ENCODE data around the gene HSPA12A.
A peak's percentile ranks its signal among the peaks of the same experiment; 100 is the strongest.

HSPA12A gene

GRCh38 chr10:116741391-116742351, 695 bp downstream of the HSPA12A start:
- no peak for DNase-seq (ENCODE audit: low read depth)

GRCh38 chr10:116740971-116741370, 1.4 kb downstream of the HSPA12A start:
- DNase-seq (ENCODE audit: low read depth): no peak

GRCh38 chr10:116738339-116738738, 4.0 kb downstream of the HSPA12A start:
- DNase-seq (ENCODE audit: low read depth): no peak

- DNase-seq (ENCODE audit: low read depth): no peak
Observed at GRCh38 chr10:116737627-116738327, 4.6 kb downstream of the HSPA12A start.

GRCh38 chr10:116733566-116733965, 8.8 kb downstream of the HSPA12A start:
- DNase-seq (ENCODE audit: low read depth): no peak

DNA sequence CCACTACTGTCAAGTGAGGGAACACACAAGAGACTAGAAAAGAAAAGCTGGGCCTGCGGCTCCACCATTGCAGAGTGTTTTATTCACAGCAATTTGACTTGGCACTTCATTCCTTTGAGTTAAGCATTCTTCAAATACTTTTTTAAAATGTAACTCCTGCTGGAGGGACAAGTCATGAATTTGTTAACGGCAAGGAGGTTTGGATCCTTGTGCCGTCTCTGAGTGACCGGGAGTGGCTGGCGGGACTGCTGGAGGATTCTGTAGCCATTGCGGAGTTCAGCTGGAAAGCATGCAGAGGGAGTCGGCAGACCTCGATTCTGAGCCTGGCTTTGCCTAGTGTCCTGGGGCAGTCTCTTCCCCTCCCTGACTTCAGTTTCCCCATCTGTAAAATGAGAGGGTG, 9.8 kb downstream of the HSPA12A start:
- no peak for DNase-seq (ENCODE audit: low read depth)

DNA sequence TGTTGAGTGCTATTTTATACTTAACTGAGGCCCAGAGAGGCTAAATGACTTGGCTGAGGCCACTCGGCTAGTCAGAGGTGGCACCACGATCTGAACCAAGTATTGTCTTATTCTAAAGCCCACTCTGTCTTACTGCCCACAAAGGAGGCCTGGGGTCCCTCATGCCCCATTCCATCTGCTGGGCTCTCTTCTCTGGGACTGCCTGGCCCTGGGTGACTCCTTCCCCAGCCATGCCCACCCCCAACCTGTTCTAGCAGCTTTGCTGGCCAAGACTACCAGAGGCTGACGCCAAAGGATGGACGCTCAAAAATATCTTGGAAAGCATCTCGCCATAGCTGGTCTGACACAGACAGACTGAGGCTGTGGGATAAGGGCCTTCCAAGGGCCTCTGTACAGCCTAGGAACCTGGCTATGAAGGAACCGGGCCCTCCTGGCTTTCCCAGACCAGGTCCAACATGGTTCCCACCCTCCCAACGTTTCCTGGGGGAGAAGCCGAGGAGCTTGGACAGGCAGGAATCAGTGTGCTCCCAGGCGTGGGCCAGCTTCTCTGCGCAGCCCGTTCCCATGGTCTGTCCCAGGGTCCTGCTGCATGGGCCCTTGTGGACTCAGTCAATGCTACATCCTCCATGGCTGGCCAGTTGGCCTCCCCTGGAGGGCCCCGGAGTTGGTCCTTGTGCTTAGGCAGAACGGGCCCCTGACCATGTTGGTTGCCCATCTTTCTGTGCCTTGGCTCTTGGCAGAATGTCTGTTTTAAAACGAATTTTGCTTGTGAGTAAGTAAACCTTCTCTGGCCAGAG, 11.7 kb downstream of the HSPA12A start:
- DNase-seq (ENCODE audit: low read depth): no peak

GRCh38 chr10:116729243-116729642, 13.1 kb downstream of the HSPA12A start:
- DNase-seq (ENCODE audit: low read depth): no peak

DNA sequence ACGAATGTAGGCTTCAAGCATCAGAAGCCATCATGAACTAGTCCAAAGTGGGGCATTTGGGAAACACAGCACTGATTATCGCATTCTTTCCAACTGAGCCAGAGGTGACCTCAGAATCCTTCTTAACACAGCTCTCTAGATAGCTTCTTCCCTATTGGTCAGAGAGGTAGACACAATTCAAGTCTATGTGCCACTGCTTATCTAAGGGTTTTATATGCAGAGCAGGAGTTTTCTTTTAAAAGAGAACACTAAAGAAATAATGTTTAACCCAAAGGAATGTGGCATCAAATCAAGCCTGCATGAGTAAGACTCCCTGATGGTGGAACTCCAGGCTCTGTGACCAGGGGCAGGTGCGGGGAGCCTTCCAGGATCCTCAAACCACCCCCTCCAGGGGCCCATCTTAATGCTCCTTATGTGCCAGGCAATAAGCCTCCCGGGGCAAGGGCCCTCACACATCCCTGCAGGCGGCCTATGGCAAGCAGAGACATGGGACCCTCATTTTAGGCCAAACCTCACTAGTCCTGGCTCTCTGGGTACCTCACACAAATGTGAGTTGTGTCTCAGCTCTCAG, 13.8 kb downstream of the HSPA12A start:
- DNase-seq (ENCODE audit: low read depth): peak; percentile 72

DNA sequence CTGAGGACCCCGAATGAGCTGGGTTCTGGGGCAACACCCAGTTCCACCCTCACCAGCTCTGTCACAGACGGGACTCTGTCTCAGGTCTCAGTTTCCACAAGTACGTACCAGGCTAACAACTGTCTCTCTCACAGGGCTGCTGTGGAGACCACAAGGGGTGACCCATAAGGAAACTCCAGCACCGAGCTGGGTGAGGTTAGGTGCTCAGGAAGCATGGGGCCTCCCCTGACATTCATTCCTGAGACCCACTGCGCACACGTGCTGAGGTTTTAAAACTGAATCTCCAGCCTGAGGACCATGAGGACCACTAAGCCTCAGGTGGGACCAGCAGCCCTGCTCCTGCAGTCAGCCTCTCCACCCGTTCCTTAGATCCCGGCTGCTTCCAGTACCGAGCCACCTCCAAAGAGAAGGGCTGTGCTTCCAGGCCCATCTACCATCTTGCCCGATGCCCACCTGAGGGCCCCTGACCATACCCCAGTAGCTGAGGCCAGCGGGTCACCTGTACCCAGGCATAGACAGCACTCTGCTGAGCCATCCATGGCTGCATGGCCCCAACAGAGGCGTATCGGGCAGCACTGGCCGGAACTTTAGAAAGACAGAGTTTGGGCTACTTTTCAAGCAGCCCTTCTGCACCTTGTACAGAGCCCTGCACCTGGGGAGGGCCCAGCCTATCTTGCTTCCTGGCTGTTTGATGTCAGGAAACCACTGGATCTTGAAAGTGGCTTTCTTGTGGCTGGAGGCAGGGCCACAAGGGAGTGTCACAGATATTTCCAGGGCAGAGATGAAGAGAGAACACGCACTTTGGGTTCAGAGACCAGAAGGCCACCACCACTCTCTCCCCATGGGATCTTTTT, 18.7 kb downstream of the HSPA12A start:
- no peak for DNase-seq (ENCODE audit: low read depth)

DNA sequence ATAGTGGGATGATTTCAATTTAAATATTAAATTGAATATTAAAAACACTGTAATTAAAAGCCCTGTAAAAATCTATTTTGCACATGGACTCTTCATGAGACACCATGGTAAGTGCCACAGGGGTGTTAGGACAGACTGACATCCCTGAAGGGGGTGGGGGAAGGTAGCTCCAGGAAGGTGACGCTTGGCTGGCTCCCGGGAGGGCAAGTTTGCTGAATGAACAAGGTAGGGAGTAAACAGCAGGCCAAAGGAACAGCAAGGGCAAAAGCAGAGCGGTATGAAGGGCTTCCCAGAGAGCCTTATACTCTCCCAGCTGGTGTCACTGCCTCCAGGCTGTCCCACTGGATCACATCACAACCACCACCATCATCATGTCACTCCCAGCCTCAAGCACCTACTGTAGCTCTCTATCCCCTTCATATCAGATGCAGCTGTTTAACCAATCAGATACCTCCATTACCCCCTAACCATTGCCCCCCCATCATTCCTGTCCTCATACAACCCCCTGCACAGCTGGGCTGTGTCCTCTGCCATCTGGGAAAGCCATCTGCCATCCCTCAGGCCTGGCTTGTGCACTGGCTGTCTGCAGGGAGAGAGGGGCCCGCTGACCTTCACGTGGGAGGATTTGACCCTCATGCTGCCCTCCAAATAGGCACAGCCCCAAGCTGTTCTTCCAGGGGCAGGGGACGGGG, 19.5 kb downstream of the HSPA12A start:
- DNase-seq (ENCODE audit: low read depth): no peak

GRCh38 chr10:116721547-116722392, 20.6 kb downstream of the HSPA12A start:
- peak; percentile 69 for DNase-seq (ENCODE audit: low read depth)

- DNase-seq (ENCODE audit: low read depth): no peak
Observed at GRCh38 chr10:116720668-116721546, 21.5 kb downstream of the HSPA12A start.

DNA sequence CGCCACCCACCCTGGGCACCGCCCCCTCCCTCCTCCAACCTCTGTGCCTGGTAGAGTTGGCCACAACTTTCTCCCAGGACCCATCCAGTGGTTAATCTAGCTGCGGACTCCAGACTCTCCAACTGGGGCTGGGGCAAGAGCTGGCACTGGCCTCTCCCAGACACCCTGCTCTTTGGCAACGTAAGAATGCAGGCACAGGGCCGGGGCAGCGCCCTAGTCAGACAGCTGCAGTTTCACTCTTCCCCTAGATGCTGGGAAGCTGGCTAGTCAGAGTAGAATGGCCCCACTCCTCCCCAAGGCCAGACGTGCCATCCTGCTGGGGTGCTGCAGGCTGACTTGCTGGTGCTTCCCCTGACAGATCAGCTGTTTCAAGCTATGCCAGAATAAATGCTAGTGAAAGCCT, 22.1 kb downstream of the HSPA12A start:
- DNase-seq (ENCODE audit: low read depth): peak; percentile 21

DNA sequence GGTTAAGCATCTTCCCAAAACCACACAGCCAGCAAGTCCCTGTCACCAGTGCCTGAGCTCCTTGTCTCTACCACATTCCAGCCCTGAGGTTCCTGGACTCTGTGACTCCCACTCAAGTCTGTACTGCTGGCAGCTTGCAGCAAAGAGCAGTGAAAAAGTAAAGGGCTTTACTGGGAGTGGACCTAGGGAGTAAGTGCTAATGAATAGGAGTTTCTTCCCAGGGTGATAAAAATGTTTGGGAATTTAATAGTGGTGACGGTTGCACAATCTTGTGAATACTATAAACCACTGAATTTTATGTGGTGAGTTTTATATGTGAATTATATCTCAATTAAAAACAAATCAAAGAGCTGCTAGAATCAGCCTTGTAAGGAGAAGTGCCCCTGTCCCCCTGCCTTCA, 22.6 kb downstream of the HSPA12A start:
- DNase-seq (ENCODE audit: low read depth): peak; percentile 45

- no peak for DNase-seq (ENCODE audit: low read depth)
Observed at GRCh38 chr10:116718058-116718457, 24.3 kb downstream of the HSPA12A start.

DNA sequence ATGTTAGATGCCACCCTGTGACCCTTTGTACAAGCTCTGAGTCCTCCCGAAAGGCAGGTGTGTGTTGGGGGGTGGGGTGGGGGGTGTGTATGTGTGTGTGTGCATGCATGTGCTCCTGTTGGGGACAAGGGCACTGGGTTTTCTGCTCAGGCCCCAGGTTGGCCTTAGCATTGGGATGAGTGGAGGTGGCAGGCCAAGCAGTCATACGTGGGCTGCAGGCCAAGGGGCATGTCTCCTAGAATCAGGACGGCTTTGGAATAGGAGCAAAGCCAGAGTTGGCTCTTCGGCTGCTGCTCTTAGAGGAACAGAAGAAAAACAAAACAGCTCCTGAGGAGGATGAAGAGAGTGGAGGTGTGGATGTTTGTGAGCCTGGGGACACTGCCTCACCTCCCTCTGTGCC, 26.0 kb downstream of the HSPA12A start:
- no peak for DNase-seq (ENCODE audit: low read depth)

GRCh38 chr10:116715839-116716377, 26.5 kb downstream of the HSPA12A start:
- DNase-seq (ENCODE audit: low read depth): no peak
